Activated CD4-positive, alpha-beta T cell treated with anti-CD3 and anti-CD28 coated beads, Interleukin-2, amount 50 U/mL, for 48 hours (primary cell): ENCODE measurements around the gene SAG.
"Not testable (repeated sequence)": the region's sequence is repeated elsewhere in the genome, so short reads cannot be mapped to it uniquely, and the experiment has no call there.

Experiments
- DNase-seq, 2 experiments: peaks; one replicate each; pipeline ENCODE4 v3.0.0-alpha.2; 2020

Gene SAG

GRCh38 chr2:233336091-233336490 is 28.5 kb downstream of the SAG start:
- not testable (repeated sequence) for DNase-seq

GRCh38 chr2:233336541-233336940 is 28.9 kb downstream of the SAG start:
- DNase-seq: no peak

GRCh38 chr2:233338046-233338445 is 30.4 kb downstream of the SAG start:
- no peak for DNase-seq

GRCh38 chr2:233338812-233339368 is 31.3 kb downstream of the SAG start:
- no peak for DNase-seq

- no peak for DNase-seq
Observed at GRCh38 chr2:233339427-233339826, 31.8 kb downstream of the SAG start.

- DNase-seq: no peak
Observed at GRCh38 chr2:233341296-233341695, 33.7 kb downstream of the SAG start.

GRCh38 chr2:233342301-233342700 is 34.7 kb downstream of the SAG start:
- no peak for DNase-seq

GRCh38 chr2:233343171-233343705 is 35.6 kb downstream of the SAG start:
- DNase-seq: no peak

- no peak for DNase-seq
Observed at GRCh38 chr2:233346376-233346775, 38.8 kb downstream of the SAG start.

GRCh38 chr2:233346930-233347329 is 39.3 kb downstream of the SAG start:
- no peak for DNase-seq

- DNase-seq: no peak
Observed at GRCh38 chr2:233349005-233349998, 41.7 kb downstream of the SAG start.

GRCh38 chr2:233350708-233351107 is 43.1 kb downstream of the SAG start:
- peak in 1 of 2 experiments; percentile 18 for DNase-seq

- DNase-seq: no peak
Observed at GRCh38 chr2:233351423-233351822, 43.8 kb downstream of the SAG start.

- DNase-seq: no peak
Observed at GRCh38 chr2:233352141-233352842, 44.7 kb downstream of the SAG start.

- no peak for DNase-seq
Observed at GRCh38 chr2:233353101-233353768, 45.6 kb downstream of the SAG start.

- DNase-seq: peak; percentile 70 to 72
Observed at GRCh38 chr2:233353769-233354499, 46.3 kb downstream of the SAG start, which contains the start of gene DGKD. Gene DGKD, plus strand, starts transcription at chr2:233354494. Its CDS starts 25 bp downstream, at chr2:233354519.

GRCh38 chr2:233354500-233354924 is 46.9 kb downstream of the SAG start:
- DNase-seq: no peak

- DNase-seq: peak; percentile 25 to 28
Observed at GRCh38 chr2:233354971-233355574, 47.5 kb downstream of the SAG start.

- DNase-seq: no peak
Observed at GRCh38 chr2:233355916-233356315, 48.3 kb downstream of the SAG start.

GRCh38 chr2:233356546-233357308 is 49.1 kb downstream of the SAG start:
- DNase-seq: no peak

- no peak for DNase-seq
Observed at GRCh38 chr2:233358335-233358734, 50.7 kb downstream of the SAG start.
